ENCODE measurements around the gene MRPL52.

GRCh38 chr14:22882529-22883172 lies 53.0 kb downstream of the MRPL52 start:
- TF ChIP-seq POLR2AphosphoS5 (IDR thresholded peaks at IDR 0.05; ENCODE audit: low read depth, low read length) (no peak), CTCF (IDR thresholded peaks at IDR 0.05) (no peak), REST (IDR thresholded peaks at IDR 0.05; ENCODE audit: insufficient read depth in 1 of 2, low read depth in 2 of 2, low read length in 1 of 2) (no peak)
